Pancreas (tissue), 10 donors: ENCODE measurements around the gene CCDC85C. TPM values are rescaled to one million over a fixed set of nuclear protein-coding genes. Genes with fewer than 3 reads are reported as not detected.
A peak's percentile ranks its signal among the peaks of the same experiment; 100 is the strongest.

ENCODE experiments used
- ATAC-seq, 4 donors: fragments of 200-7000 bp; cut with Tn5 transposase; one replicate each; pipeline versions ENCODE4 v1.8.0 to v1.9.1; 2020; ENCODE audit warnings: mild to moderate bottlenecking in 4 of 4, moderate library complexity in 4 of 4
- DNase-seq, 6 donors: peaks; one replicate each; pipeline ENCODE4 v3.0.0-alpha.2; 2020
- FAIRE-seq: peaks from 2 replicates; lab custom pipeline; 2012; peaks lifted over from hg19 to GRCh38; lab: Jason Lieb, UNC
- H3K27ac ChIP-seq, 4 donors: fragments of 200-600 bp; sonication (generic); 1 replicate in 3 of 4; 2 replicates in 1 of 4; pipeline versions ENCODE4 v1.5.0 to v1.8.0; 2020
- H3K27me3 ChIP-seq, 4 donors: fragments of 200-600 bp; one replicate each; pipeline ENCODE4 v1.8.0; 2021
- H3K36me3 ChIP-seq, 3 donors: fragments of 200-600 bp; sonication (generic) in 1 of 3; one replicate each; pipeline versions ENCODE4 v1.5.0 to v1.8.0; 2020 to 2021
- H3K4me1 ChIP-seq, 3 donors: fragments of 200-600 bp; one replicate each; pipeline ENCODE4 v1.8.0; 2021
- H3K4me3 ChIP-seq, 4 donors: fragments of 200-600 bp; sonication (generic) in 2 of 4; one replicate each; pipeline versions ENCODE4 v1.5.0 to v1.8.0; 2020 to 2021
- H3K9me3 ChIP-seq, 4 donors: fragments of 200-600 bp; one replicate each; pipeline ENCODE4 v1.8.0; 2021
- WGBS, 2 donors: extraction: QIAGEN DNeasy Blood & Tissue Kit; methylation state at CpG; one replicate each; pipeline ENCODE4 v1.1.7; 2013; 5-methylcytosine and 5-hydroxymethylcytosine counted together
- intact Hi-C, 3 donors: fragments of 100-400 bp; cut with DNase I; formaldehyde crosslinking; loops; one replicate each; pipeline versions ENCODE4 v1.11.1 to v1.14.2; 2022
- polyA plus RNA-seq, 2 donors: library from polyadenylated mRNA; stranded (reverse); fragments of 200-250 nt; gene quantifications; one replicate each; pipeline ENCODE4 v1.2.3, GENCODE V29; 2013
- total RNA-seq, 6 donors: library from RNA; stranded (reverse); fragmentation: NEBNext Ultra II Directional in 4 of 6; extraction: Animal tissue kit (Norgen Biotek cat#: 25700) in 4 of 6; gene quantifications; one replicate each; pipeline versions ENCODE4 v1.2.1 to v1.2.4, GENCODE V29; 2021 to 2023
- TF ChIP-seq, protein P1 (sequence below), 4 donors: fragments of 200-600 bp; sonication (generic) in 3 of 4; IDR thresholded peaks; one replicate each; pipeline versions ENCODE4 v1.5.0 to v1.8.0; 2021; ENCODE audit warnings: antibody characterized with exemption in 4 of 4
- donor health status: healthy with polysubstance abuse.
- donor health status: DM: no; HTN: no; CAD: no; lungs with moderate emphysema.
- donor health status: DM: no; HTN: no; CAD: no.
- donor health status: control.
- donor health status: control.
- donor health status: Bipolar disorder and iron deficiency.
- donor health status: DM: yes; HTN: yes; CAD: no.
- donor health status: DM: no; HTN: no; CAD: no.
- donor health status: DM: no; HTN: no; CAD: no.
- donor health status: DM: yes; HTN: yes; CAD: no.

CCDC85C gene
- total and polyA plus RNA-seq, 8 donors, result 9.5 to 22.2 (median 17.6) TPM

DNA sequence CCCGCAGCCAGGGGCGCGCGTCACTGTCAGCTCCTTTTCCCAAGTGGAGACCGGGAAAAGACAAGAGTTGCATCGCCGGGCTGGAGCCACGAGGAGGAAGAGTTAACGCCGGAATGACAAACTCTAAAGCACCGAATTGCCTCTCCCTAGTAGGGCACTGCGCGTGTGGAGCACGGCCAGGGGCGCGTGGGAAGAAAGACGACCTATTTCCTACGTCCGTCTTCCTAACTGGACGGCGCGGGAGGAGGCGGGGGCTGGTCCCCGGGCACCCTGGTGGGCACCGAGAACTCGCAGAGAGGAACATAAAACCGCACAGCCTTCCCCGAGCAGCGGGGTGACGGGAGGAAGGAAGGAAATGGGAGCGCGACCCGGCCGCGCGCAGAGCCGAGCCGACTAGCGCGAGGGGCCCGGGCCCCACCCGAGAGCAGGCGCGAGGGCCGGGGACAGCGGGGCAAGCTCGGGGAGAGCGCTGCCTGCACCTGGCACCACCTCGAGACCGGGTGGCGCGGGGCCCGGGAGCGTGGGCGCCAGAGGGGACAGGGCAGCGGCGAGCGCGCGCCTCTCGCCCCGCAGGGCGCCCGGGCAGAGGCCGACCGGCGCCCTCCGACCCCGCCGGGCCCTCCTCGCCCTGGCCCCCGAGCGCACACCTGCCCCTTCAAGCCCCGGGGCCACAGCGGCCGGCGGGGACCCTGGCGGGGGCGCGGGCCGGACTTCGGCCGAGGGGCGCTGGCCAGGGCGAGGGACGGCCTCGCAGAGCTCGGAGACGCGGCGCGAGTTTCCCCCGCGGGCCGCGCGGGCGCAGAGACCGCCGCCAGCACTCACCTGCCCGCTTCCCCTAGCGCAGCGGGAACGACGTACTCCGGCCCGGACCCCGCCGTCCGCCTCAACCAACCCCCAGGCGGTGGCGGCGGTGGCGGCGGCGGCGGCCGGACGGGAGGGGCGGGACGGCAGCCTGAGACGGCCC lies 123.8 kb downstream of the CCDC85C start, which contains the start of gene SETD3:
Gene SETD3, minus strand, starts transcription at position 954 of the 964 bp plus-strand sequence. CDS start 15,054 bp downstream, outside the sequence.
- peak in 2 of 4 donors; percentile 0 to 1 for ATAC-seq
- TF ChIP-seq, protein P1, sequence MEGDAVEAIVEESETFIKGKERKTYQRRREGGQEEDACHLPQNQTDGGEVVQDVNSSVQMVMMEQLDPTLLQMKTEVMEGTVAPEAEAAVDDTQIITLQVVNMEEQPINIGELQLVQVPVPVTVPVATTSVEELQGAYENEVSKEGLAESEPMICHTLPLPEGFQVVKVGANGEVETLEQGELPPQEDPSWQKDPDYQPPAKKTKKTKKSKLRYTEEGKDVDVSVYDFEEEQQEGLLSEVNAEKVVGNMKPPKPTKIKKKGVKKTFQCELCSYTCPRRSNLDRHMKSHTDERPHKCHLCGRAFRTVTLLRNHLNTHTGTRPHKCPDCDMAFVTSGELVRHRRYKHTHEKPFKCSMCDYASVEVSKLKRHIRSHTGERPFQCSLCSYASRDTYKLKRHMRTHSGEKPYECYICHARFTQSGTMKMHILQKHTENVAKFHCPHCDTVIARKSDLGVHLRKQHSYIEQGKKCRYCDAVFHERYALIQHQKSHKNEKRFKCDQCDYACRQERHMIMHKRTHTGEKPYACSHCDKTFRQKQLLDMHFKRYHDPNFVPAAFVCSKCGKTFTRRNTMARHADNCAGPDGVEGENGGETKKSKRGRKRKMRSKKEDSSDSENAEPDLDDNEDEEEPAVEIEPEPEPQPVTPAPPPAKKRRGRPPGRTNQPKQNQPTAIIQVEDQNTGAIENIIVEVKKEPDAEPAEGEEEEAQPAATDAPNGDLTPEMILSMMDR (IDR thresholded peaks at IDR 0.05), result no peak
- Histone ChIP-seq H3K36me3 (no peaks in the 10 kb centered on the region), H3K4me3 (peak within 1 kb of the TSS; percentile 81 to 92 (median 87)), H3K27me3 (no peaks in the 10 kb centered on the region), H3K9me3 (no peaks in the 10 kb centered on the region), H3K27ac (peak within 1 kb of the TSS; percentile 69 to 87 (median 82)), H3K4me1 (peaks cover 20 to 50% (median 34%) of the 10 kb centered on the region in 3 donors)
- WGBS, 2 donors, result 1% methylated on average over 55 to 122 of the region's 122 CpGs
- intact Hi-C loops, result no loop called here
- FAIRE-seq, result no peak
- DNase-seq, result peak; percentile 56 to 82 (median 63)

DNA sequence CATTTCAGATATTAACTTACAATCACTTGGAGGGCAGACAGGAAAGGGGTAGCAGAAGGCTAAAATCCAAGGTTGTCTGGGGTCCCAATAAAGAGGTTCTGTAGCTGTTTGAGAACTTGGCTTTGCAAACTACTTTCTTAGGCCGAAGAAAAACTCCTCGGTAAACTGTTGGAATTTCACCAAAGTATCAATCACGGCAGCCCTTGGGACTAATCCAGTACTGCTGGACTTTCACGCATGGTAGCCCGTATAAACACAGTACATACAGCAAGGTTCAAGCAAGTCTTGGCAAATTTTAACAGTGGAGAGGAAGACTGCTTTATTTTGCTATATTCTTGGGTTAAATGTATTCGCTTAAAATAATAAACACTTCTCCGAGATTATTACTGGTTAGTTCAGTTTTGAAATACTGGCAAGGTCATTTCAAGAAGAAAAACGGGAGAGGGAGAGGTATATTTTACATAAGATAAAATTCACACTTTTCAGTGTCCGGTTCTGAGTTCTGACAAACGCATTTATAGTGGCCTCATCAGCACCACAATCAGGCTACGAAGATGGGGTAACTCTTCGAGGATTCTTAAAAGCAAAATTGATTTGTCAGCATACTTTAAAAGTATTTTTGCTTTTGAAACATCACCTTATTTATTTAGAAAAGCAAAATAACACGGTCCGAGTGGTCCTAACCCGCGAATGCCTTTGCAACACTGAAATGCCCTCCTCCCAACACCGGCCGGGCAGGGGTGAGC lies 124.7 kb downstream of the CCDC85C start:
- intact Hi-C loops, result no loop called here
- Histone ChIP-seq H3K4me1 (peaks cover 20 to 55% (median 37%) of the 10 kb centered on the region in 3 donors), H3K4me3 (peak overlapping the region; percentile 69 to 92 (median 87)), H3K36me3 (no peaks in the 10 kb centered on the region), H3K27ac (peak overlapping the region in 3 of 4 donors; percentile 77 to 82 (median 80)), H3K27me3 (no peaks in the 10 kb centered on the region), H3K9me3 (no peaks in the 10 kb centered on the region)
- DNase-seq (no peak), FAIRE-seq (no peak), ATAC-seq (no peak)
- TF ChIP-seq, protein P1 (IDR thresholded peaks at IDR 0.05), result no peak
- 3% methylated on average over 18 of the region's 18 CpGs for WGBS, 2 donors

DNA sequence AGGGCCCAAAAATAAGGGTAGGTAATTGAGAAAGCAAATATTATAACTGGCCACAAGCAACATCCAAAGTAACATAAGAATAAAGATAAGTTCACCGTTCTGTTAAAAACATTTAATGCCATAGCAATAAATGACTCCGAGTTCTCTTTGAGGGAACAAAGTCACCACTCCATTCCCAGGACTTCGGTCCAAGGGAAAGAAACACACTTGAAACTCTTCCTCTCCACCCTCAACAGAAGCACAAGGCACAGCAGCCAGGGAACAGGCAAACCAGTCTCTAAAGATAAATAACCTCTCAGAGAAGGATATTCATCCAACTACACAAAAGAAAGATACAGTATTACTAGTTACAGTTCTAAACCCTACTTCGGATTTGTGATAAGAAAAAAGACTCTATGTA lies 125.9 kb downstream of the CCDC85C start:
- ATAC-seq, result no peak
- H3K36me3 ChIP-seq, result no peaks in the 10 kb centered on the region
- no peaks in the 10 kb centered on the region for H3K27me3 ChIP-seq
- H3K4me3 ChIP-seq, result no peak overlapping the region
- no peak for FAIRE-seq
- H3K4me1 ChIP-seq, result peaks cover 20 to 48% (median 33%) of the 10 kb centered on the region in 3 donors
- no peak overlapping the region for H3K27ac ChIP-seq
- TF ChIP-seq, protein P1 (IDR thresholded peaks at IDR 0.05), result no peak
- no peaks in the 10 kb centered on the region for H3K9me3 ChIP-seq
- WGBS, 2 donors, result 41 to 42% methylated on average over 4 of the region's 4 CpGs
- intact Hi-C loops, result no loop called here
- DNase-seq, result no peak

DNA sequence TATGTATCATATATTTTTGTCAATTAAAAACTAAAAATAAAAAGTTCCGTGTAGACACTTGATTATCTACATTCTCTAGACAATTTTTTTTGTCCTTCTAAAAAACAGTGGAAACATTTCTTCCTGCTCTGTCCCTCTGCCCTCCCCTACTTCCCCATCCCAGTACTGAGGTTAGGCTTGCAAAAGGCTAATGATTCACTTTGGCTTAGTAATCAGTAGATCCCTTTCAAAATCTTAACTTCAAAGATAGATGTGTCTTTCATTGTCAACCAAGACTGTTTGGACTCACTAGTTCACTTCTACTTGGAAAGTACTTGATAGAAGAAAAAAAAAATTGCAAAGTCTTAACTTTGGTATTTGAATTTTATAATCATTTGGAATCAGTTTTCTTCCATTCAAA lies 127.1 kb downstream of the CCDC85C start:
- ATAC-seq (no peak), DNase-seq (no peak), FAIRE-seq (no peak)
- H3K36me3 ChIP-seq, result no peaks in the 10 kb centered on the region
- TF ChIP-seq, protein P1 (IDR thresholded peaks at IDR 0.05), result no peak
- H3K4me3 ChIP-seq, result no peak overlapping the region
- 26 to 31% methylated on average over 1 of the region's 1 CpG for WGBS, 2 donors
- peaks cover 13 to 36% (median 25%) of the 10 kb centered on the region in 3 donors for H3K4me1 ChIP-seq
- H3K27ac ChIP-seq, result no peak overlapping the region
- no peaks in the 10 kb centered on the region for H3K9me3 ChIP-seq
- intact Hi-C loops, result no loop called here
- no peaks in the 10 kb centered on the region for H3K27me3 ChIP-seq
